ENCODE measurements around the gene DPP10. TPM values are rescaled to one million over a fixed set of nuclear protein-coding genes. Genes with fewer than 3 reads are reported as not detected.

The DPP10 gene
- total and polyA plus RNA-seq, 8 donors = 0.68 to 8.2 (median 4.7) TPM

- Histone ChIP-seq H3K9me3 (no peaks in the 10 kb centered on the region), H3K36me3 (no peaks in the 10 kb centered on the region), H3K4me3 (no peak overlapping the region), H3K4me1 (no peaks in the 10 kb centered on the region), H3K27ac (no peak overlapping the region), H3K27me3 (no peaks in the 10 kb centered on the region)
- intact Hi-C loops (cut with DNase I) = no loop called here
- DNase-seq (no peak), ATAC-seq (no peak)
- TF ChIP-seq CTCF (IDR thresholded peaks at IDR 0.05) = no peak
Measured at GRCh38 chr2:115214050-115214449, 771.6 kb downstream of the DPP10 start.

GRCh38 chr2:115219296-115219695, 776.9 kb downstream of the DPP10 start:
- no peaks in the 10 kb centered on the region for H3K36me3 ChIP-seq
- no peak for ATAC-seq
- no peak overlapping the region for H3K27ac ChIP-seq
- no peak overlapping the region for H3K4me3 ChIP-seq
- no peaks in the 10 kb centered on the region for H3K4me1 ChIP-seq
- intact Hi-C loops (cut with DNase I) = no loop called here
- no peak for DNase-seq
- no peaks in the 10 kb centered on the region for H3K27me3 ChIP-seq
- H3K9me3 ChIP-seq = no peaks in the 10 kb centered on the region
- TF ChIP-seq CTCF (IDR thresholded peaks at IDR 0.05) = no peak

GRCh38 chr2:115234186-115234585, 791.7 kb downstream of the DPP10 start:
- Histone ChIP-seq H3K36me3 (no peaks in the 10 kb centered on the region), H3K27me3 (no peaks in the 10 kb centered on the region), H3K4me1 (no peaks in the 10 kb centered on the region), H3K9me3 (no peaks in the 10 kb centered on the region), H3K4me3 (no peak overlapping the region), H3K27ac (no peak overlapping the region)
- ATAC-seq (no peak), DNase-seq (no peak)
- TF ChIP-seq CTCF (IDR thresholded peaks at IDR 0.05) = no peak
- intact Hi-C loops (cut with DNase I) = no loop called here

GRCh38 chr2:115234737-115235136, 792.3 kb downstream of the DPP10 start:
- no peaks in the 10 kb centered on the region for H3K4me1 ChIP-seq
- DNase-seq = no peak
- no peak for TF ChIP-seq CTCF (IDR thresholded peaks at IDR 0.05)
- intact Hi-C loops (cut with DNase I) = no loop called here
- H3K4me3 ChIP-seq = no peak overlapping the region
- no peaks in the 10 kb centered on the region for H3K36me3 ChIP-seq
- no peaks in the 10 kb centered on the region for H3K27me3 ChIP-seq
- no peak for ATAC-seq
- peaks cover 0 to under 1% of the 10 kb centered on the region in 2 donors for H3K9me3 ChIP-seq
- no peak overlapping the region for H3K27ac ChIP-seq

- ATAC-seq = no peak
- no peak overlapping the region for H3K27ac ChIP-seq
- no peaks in the 10 kb centered on the region for H3K4me1 ChIP-seq
- H3K27me3 ChIP-seq = no peaks in the 10 kb centered on the region
- TF ChIP-seq CTCF (IDR thresholded peaks at IDR 0.05) = no peak
- H3K4me3 ChIP-seq = no peak overlapping the region
- intact Hi-C loops (cut with DNase I) = no loop called here
- H3K36me3 ChIP-seq = no peaks in the 10 kb centered on the region
- DNase-seq = no peak
- H3K9me3 ChIP-seq = peaks cover 0 to 1% of the 10 kb centered on the region in 2 donors
Measured at GRCh38 chr2:115248066-115248465, 805.6 kb downstream of the DPP10 start.

All from left lung (tissue), 10 donors.